Epithelial cell of proximal tubule (primary cell): Measurements from ENCODE around the gene ZEB1. TPM values are rescaled to one million over a fixed set of nuclear protein-coding genes. Genes with fewer than 3 reads are reported as not detected.

Experiments
- DNase-seq: peaks from one replicate; pipeline ENCODE4 v3.0.0-alpha.2; 2011; ENCODE audit warnings: low read depth
- H3K4me3 ChIP-seq: 2 replicates; pipeline ENCODE4 v1.5.1; 2011; ENCODE audit warnings: low read depth, mild to moderate bottlenecking, low read length
- CTCF ChIP-seq: conservative IDR thresholded peaks from 2 replicates; pipeline ENCODE4 v1.5.1; 2012; ENCODE audit warnings: low read depth, mild to moderate bottlenecking, low read length
- total RNA-seq: library from RNA; depleted of rRNA; stranded (reverse); fragments of >200 nt; gene quantifications from 2 replicates; pipeline ENCODE4 v1.2.3, GENCODE V29; 2015

Gene ZEB1
- total RNA-seq, 1 donor from 2014 or later, result 16.0 TPM

GRCh38 chr10:31515116-31515515 is 196.1 kb downstream of the ZEB1 start:
- DNase-seq, result no peak
- H3K4me3 ChIP-seq, result no peak overlapping the region
- no peak for TF ChIP-seq CTCF

GRCh38 chr10:31515819-31516402 is 196.9 kb downstream of the ZEB1 start:
- no peak for DNase-seq
- no peak for TF ChIP-seq CTCF
- no peak overlapping the region for H3K4me3 ChIP-seq

GRCh38 chr10:31520986-31521831 is 202.2 kb downstream of the ZEB1 start:
- TF ChIP-seq CTCF, result no peak
- H3K4me3 ChIP-seq, result no peak overlapping the region
- DNase-seq, result no peak

- no peak for DNase-seq
- TF ChIP-seq CTCF, result no peak
- H3K4me3 ChIP-seq, result no peak overlapping the region
Observed at GRCh38 chr10:31522820-31523219, 203.8 kb downstream of the ZEB1 start.

GRCh38 chr10:31524460-31524859 is 205.4 kb downstream of the ZEB1 start:
- no peak for DNase-seq
- no peak overlapping the region for H3K4me3 ChIP-seq
- no peak for TF ChIP-seq CTCF

- no peak overlapping the region for H3K4me3 ChIP-seq
- TF ChIP-seq CTCF, result no peak
- no peak for DNase-seq
Observed at GRCh38 chr10:31526178-31526577, 207.2 kb downstream of the ZEB1 start.
